OCI-LY3 (cell line): ENCODE results near the gene SSR3.
A peak's percentile ranks its signal among the peaks of the same experiment; 100 is the strongest.

Experiments
- H2AFZ ChIP-seq: fragments of 200-600, 300-600 bp; shearing (Covaris generic); 2 replicates; pipeline ENCODE4 v1.6.0; 2014; ENCODE audit warnings: antibody characterized with exemption, low read depth, low read length
- H3K27ac ChIP-seq: fragments of 200-600, 300-600 bp; sonication (generic); 2 replicates; pipeline ENCODE4 v1.5.1; 2014; ENCODE audit warnings: mild to moderate bottlenecking, low read length, moderate library complexity, mixed read lengths
- H3K27me3 ChIP-seq: fragments of 200-600, 300-600 bp; sonication (generic); 2 replicates; pipeline ENCODE4 v1.6.1; 2014; ENCODE audit warnings: low read depth, low read length, mixed read lengths
- H3K36me3 ChIP-seq: fragments of 200-600, 300-600 bp; sonication (generic); replicated peaks from 2 replicates; pipeline ENCODE3; 2014; ENCODE audit warnings: low read depth, low read length, mixed read lengths
- H3K4me1 ChIP-seq: fragments of 300-600, 200-600 bp; sonication (generic); 2 replicates; pipeline ENCODE4 v1.6.1; 2014; ENCODE audit warnings: low read length, mixed read lengths
- H3K4me2 ChIP-seq: fragments of 200-600, 300-600 bp; sonication (generic); 2 replicates; pipeline ENCODE4 v1.6.1; 2014; ENCODE audit warnings: low read length, mixed read lengths
- H3K4me3 ChIP-seq: fragments of 300-600, 200-600 bp; sonication (generic); 2 replicates; pipeline ENCODE4 v1.5.1; 2014; ENCODE audit warnings: antibody characterized with exemption, mild to moderate bottlenecking, low read length, moderate library complexity
- H3K79me2 ChIP-seq: fragments of 300-600, 200-600 bp; shearing (Covaris generic); 2 replicates; pipeline ENCODE4 v1.6.1; 2014; ENCODE audit warnings: mild to moderate bottlenecking, low read length, mixed read lengths
- H3K9ac ChIP-seq: fragments of 300-600, 200-600 bp; shearing (Covaris generic); 2 replicates; pipeline ENCODE4 v1.6.0; 2014; ENCODE audit warnings: mild to moderate bottlenecking, low read length, moderate library complexity
- H3K9me3 ChIP-seq: fragments of 200-600, 300-600 bp; shearing (Covaris generic); 2 replicates; pipeline ENCODE4 v1.6.1; 2014; ENCODE audit warnings: low read length, mixed read lengths; ENCODE audit not compliant: insufficient read depth
- H4K20me1 ChIP-seq: fragments of 200-600, 300-600 bp; sonication (generic); 2 replicates; pipeline ENCODE4 v1.6.1; 2016; ENCODE audit warnings: low read length, mixed read lengths; ENCODE audit not compliant: insufficient read depth
- CTCF ChIP-seq: fragments of 200-600, 300-600 bp; sonication (generic); IDR thresholded peaks from 2 replicates; pipeline ENCODE4 v1.5.1; 2014; ENCODE audit warnings: antibody characterized with exemption, low read length, low read depth
- EZH2phosphoT487 ChIP-seq: fragments of 200-600 bp; shearing (Covaris generic); IDR thresholded peaks from 2 replicates; pipeline ENCODE4 v1.6.1; 2018; ENCODE audit warnings: antibody characterized with exemption, mixed run types, low read depth

The SSR3 gene

GRCh38 chr3:156535798-156536197, 19.1 kb downstream of the SSR3 start:
- Histone ChIP-seq H3K79me2 (no peaks in the 10 kb centered on the region), H3K36me3 (peaks cover 32% of the 10 kb centered on the region), H3K27me3 (no peaks in the 10 kb centered on the region), H2AFZ (no peak overlapping the region), H3K9me3 (no peaks in the 10 kb centered on the region), H3K4me3 (no peak overlapping the region), H4K20me1 (no peaks in the 10 kb centered on the region), H3K4me1 (no peaks in the 10 kb centered on the region), H3K27ac (no peak overlapping the region), H3K9ac (no peak overlapping the region), H3K4me2 (no peak overlapping the region)
- TF ChIP-seq EZH2phosphoT487 (no peak), CTCF (no peak)

GRCh38 chr3:156535162-156535627, 19.7 kb downstream of the SSR3 start:
- TF ChIP-seq CTCF (peak; percentile 21; the same call in 1 of the 2 replicates), EZH2phosphoT487 (no peak)
- Histone ChIP-seq H3K9me3 (no peaks in the 10 kb centered on the region), H3K79me2 (no peaks in the 10 kb centered on the region), H3K27ac (no peak overlapping the region), H3K36me3 (peaks cover 28% of the 10 kb centered on the region), H2AFZ (no peak overlapping the region), H4K20me1 (no peaks in the 10 kb centered on the region), H3K4me2 (no peak overlapping the region), H3K4me1 (no peaks in the 10 kb centered on the region), H3K9ac (no peak overlapping the region), H3K4me3 (no peak overlapping the region), H3K27me3 (no peaks in the 10 kb centered on the region)

GRCh38 chr3:156533205-156533604, 21.7 kb downstream of the SSR3 start:
- no peak overlapping the region for H3K4me2 ChIP-seq

GRCh38 chr3:156532730-156533129, 22.2 kb downstream of the SSR3 start:
- peaks cover 8% of the 10 kb centered on the region for H3K36me3 ChIP-seq

More at GRCh38 chr3:156533205-156533604, 21.7 kb downstream of the SSR3 start:
- Histone ChIP-seq H2AFZ (no peak overlapping the region), H3K36me3 (peaks cover 12% of the 10 kb centered on the region), H3K27ac (no peak overlapping the region), H3K4me1 (no peaks in the 10 kb centered on the region), H3K9ac (no peak overlapping the region), H3K4me3 (no peak overlapping the region), H4K20me1 (no peaks in the 10 kb centered on the region), H3K27me3 (no peaks in the 10 kb centered on the region), H3K9me3 (no peaks in the 10 kb centered on the region), H3K79me2 (no peaks in the 10 kb centered on the region)
- TF ChIP-seq EZH2phosphoT487: no peak
- no peak for TF ChIP-seq CTCF

More at GRCh38 chr3:156532730-156533129, 22.2 kb downstream of the SSR3 start:
- Histone ChIP-seq H3K4me2 (no peak overlapping the region), H3K9ac (no peak overlapping the region), H3K79me2 (no peaks in the 10 kb centered on the region), H3K9me3 (no peaks in the 10 kb centered on the region), H4K20me1 (no peaks in the 10 kb centered on the region), H3K4me1 (no peaks in the 10 kb centered on the region), H3K4me3 (no peak overlapping the region), H3K27ac (no peak overlapping the region), H3K27me3 (no peaks in the 10 kb centered on the region), H2AFZ (no peak overlapping the region)
- TF ChIP-seq CTCF (no peak), EZH2phosphoT487 (no peak)
